ENCODE measurements around the gene CTDSP2. TPM values are rescaled to one million over a fixed set of nuclear protein-coding genes. Genes with fewer than 3 reads are reported as not detected.

The CTDSP2 gene
- total and polyA plus RNA-seq, 2 of the 8 experiments (the other 6 are each of a cell fraction or from before 2014, with no cell fraction given), result 71.3 to 91.7 TPM

DNA sequence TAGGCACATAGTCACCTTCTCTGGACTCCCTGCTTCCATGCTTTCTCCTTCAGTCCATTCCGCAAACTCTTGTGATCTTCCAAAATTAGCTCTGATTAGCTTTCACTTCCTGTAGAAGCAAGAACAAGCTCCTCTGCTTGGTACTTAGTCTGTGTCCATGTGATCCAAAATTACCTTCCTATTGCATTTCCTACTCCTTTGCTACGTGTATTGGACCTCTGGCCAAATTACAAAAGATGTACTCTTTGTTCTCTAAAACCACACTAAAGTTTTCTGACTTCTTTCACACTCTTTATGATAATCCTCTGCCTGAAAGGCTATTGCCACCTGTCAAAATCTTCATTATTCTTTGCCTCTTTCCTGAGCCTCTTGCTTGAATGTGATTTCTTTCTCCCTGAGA, 64.7 kb downstream of the CTDSP2 start:
- Histone ChIP-seq H3K18ac (ENCODE audit: extremely low read depth, low read length) (no peak overlapping the region), H3K23ac (ENCODE audit: insufficient read length) (no peak overlapping the region), H2BK20ac (ENCODE audit: low read length) (no peak overlapping the region), H3K4me1 (replicated peaks in 1 of 4; ENCODE audit: control insufficient read depth in 3 of 4, insufficient read depth in 4 of 4, low read length in 3 of 4) (no peaks in the 10 kb centered on the region), H4K8ac (ENCODE audit: extremely low read depth, insufficient read depth, low read length) (no peak overlapping the region), H3K27me3 (replicated peaks in 1 of 4; ENCODE audit: control insufficient read depth in 3 of 4, extremely low read depth in 1 of 4, insufficient read depth in 3 of 4, low read length in 3 of 4) (no peaks in the 10 kb centered on the region), H2BK5ac (ENCODE audit: low read depth, low read length) (no peak overlapping the region), H4K91ac (replicated peaks; ENCODE audit: insufficient read length, low read length) (no peak overlapping the region), H3K4me3 (ENCODE audit: extremely low read depth in 1 of 4, insufficient read depth in 2 of 4, low read depth in 3 of 4, low read length in 4 of 4) (no peak overlapping the region), H3K4me2 (ENCODE audit: insufficient read depth in 1 of 2, low read depth in 2 of 2, low read length in 2 of 2) (no peak overlapping the region), H2BK15ac (ENCODE audit: low read length) (no peak overlapping the region), H3K14ac (ENCODE audit: insufficient read length) (no peak overlapping the region), H3K27ac (ENCODE audit: low read depth, low read length) (no peak overlapping the region), H4K20me1 (replicated peaks in 1 of 2; ENCODE audit: control insufficient read depth in 1 of 2, insufficient read depth in 2 of 2, low read length in 2 of 2) (peaks cover 0 to 2% of the 10 kb centered on the region in 2 experiments), H2AFZ (ENCODE audit: low read length) (no peak overlapping the region), H2AK5ac (ENCODE audit: low read depth, low read length) (no peak overlapping the region), H3K23me2 (ENCODE audit: low read depth, low read length) (peaks cover 2% of the 10 kb centered on the region; the same call in 1 of the 2 replicates), H3K36me3 (ENCODE audit: control insufficient read depth in 2 of 4, insufficient read depth in 4 of 4, low read length in 3 of 4) (peaks cover 2 to 19% (median 10%) of the 10 kb centered on the region in 4 experiments; a peak in 6 of 8 replicates), H2BK120ac (replicated peaks; ENCODE audit: low read depth, low read length) (no peak overlapping the region), H3K9ac (replicated peaks in 1 of 4; ENCODE audit: extremely low read depth in 1 of 4, low read depth in 3 of 4, low read length in 3 of 4) (no peak overlapping the region), H3K56ac (replicated peaks; ENCODE audit: insufficient read length, low read depth, low read length) (no peak overlapping the region), H3K79me1 (ENCODE audit: low read depth, low read length) (no peaks in the 10 kb centered on the region), H3K79me2 (ENCODE audit: control insufficient read depth in 1 of 2, insufficient read depth in 2 of 2, low read length in 2 of 2) (peaks cover 0 to 16% of the 10 kb centered on the region in 2 experiments; a peak in 2 of 4 replicates), H2BK12ac (ENCODE audit: low read depth, low read length) (no peak overlapping the region), H3K4ac (replicated peaks; ENCODE audit: insufficient read length, low read depth, low read length) (no peak overlapping the region), H3K9me3 (ENCODE audit: insufficient read depth in 2 of 2, low read depth in 1 of 2, low read length in 1 of 2) (no peaks in the 10 kb centered on the region), H4K5ac (ENCODE audit: insufficient read length, low read depth, low read length) (no peak overlapping the region)
- CTCF ChIA-PET (ENCODE audit: partially characterized antibody), result interaction anchor here (0.7 to 4.7 kb wide), 11 partner anchors 11 to 124 kb away, joined by 3 to 28 read pairs (median 5); partner anchors contain the start of gene CYP27B1
- POLR2A ChIA-PET (ENCODE audit: partially characterized antibody), result interaction anchor here (2.5 to 2.6 kb wide), 2 partner anchors 14 to 33 kb away, joined by 7 to 19 read pairs; partner anchors contain the start of gene CYP27B1
- DNase-seq (ENCODE audit: low read depth in 1 of 2, low spot score in 2 of 2), result no peak
- no peak for FAIRE-seq
- WGBS, 2 experiments (ENCODE audit: extremely low coverage in 1 of 2, insufficient coverage in 1 of 2, insufficient read length in 1 of 2, insufficient replicate concordance in 2 of 2, low coverage in 1 of 2, low lambda C conversion rate in 2 of 2, missing lambda C conversion rate in 1 of 2), result 78% methylated on average over 2 of the region's 2 CpGs; no CpG with 5 or more reads in 1 of the 2 experiments
- TF ChIP-seq POLR2AphosphoS5 (IDR thresholded peaks at IDR 0.05; ENCODE audit: low read depth, low read length) (no peak), TAF1 (IDR thresholded peaks at IDR 0.05; ENCODE audit: low read depth, low read length) (no peak), CTBP2 (IDR thresholded peaks at IDR 0.05; ENCODE audit: borderline replicate concordance, insufficient read depth, insufficient read length, low read length) (no peak)
- TF ChIP-seq, protein P1, sequence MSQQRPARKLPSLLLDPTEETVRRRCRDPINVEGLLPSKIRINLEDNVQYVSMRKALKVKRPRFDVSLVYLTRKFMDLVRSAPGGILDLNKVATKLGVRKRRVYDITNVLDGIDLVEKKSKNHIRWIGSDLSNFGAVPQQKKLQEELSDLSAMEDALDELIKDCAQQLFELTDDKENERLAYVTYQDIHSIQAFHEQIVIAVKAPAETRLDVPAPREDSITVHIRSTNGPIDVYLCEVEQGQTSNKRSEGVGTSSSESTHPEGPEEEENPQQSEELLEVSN (IDR thresholded peaks at IDR 0.05), result no peak

Data from H1 (cell line).